ENCODE measurements around the gene RBMS3.

- TF ChIP-seq SP1 (IDR thresholded peaks at IDR 0.05) (no peak), FOXM1 (IDR thresholded peaks at IDR 0.05; ENCODE audit: borderline replicate concordance) (no peak), TARDBP (IDR thresholded peaks at IDR 0.05) (no peak), ELF4 (IDR thresholded peaks at IDR 0.05) (no peak), ARNT (IDR thresholded peaks at IDR 0.05) (no peak), FOXA1 (IDR thresholded peaks at IDR 0.05) (no peak), NFRKB (IDR thresholded peaks at IDR 0.05) (no peak), HDGF (IDR thresholded peaks at IDR 0.05; ENCODE audit: borderline replicate concordance) (no peak), FOXK2 (IDR thresholded peaks at IDR 0.05) (no peak), BHLHE40 (IDR thresholded peaks at IDR 0.05; ENCODE audit: borderline replicate concordance) (no peak), SUZ12 (IDR thresholded peaks at IDR 0.05) (no peak)
These were observed 387.4 kb downstream of the RBMS3 start for GRCh38 chr3:29668233-29668632.

Measured in HEK293T (cell line).